ENCODE data around the gene DCLK1. TPM values are rescaled to one million over a fixed set of nuclear protein-coding genes. Genes with fewer than 3 reads are reported as not detected.

The DCLK1 gene
- total RNA-seq, 2 donors from 2014 or later = 2.6 to 8.6 TPM

DNA sequence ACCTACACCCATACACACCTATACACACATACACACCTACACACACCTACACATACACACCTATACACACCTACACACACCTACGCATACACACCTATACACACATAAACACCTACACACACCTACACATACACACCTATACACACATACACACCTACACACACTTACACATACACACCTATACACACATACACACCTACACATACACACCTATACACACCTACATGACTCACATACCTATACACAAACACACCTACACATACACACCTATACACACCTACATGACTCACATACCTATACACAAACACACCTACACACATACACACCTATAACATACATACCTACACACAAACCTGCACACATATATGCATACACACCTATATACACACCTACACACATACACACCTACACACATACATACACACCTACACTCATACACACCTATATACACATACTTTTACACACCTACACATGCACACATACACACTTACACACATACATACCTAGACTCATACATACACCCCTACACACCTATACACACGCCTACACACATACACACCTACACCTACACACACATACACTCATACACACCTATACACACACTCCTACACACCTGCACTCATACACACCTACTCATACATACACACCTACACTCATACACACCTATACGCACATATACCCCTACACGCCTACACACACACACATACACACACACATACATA lies 368.0 kb downstream of the DCLK1 start:
- no peaks in the 10 kb centered on the region for H3K9me3 ChIP-seq
- intact Hi-C loops (cut with DNase I) = no loop called here
- H3K4me3 ChIP-seq = no peak overlapping the region
- ATAC-seq = no peak
- WGBS, 2 donors = 72 to 82% methylated on average over 4 of the region's 4 CpGs
- TF ChIP-seq CTCF (IDR thresholded peaks at IDR 0.05) (no peak), POLR2A (IDR thresholded peaks at IDR 0.05) (no peak)
- H3K27me3 ChIP-seq = no peaks in the 10 kb centered on the region
- no peaks in the 10 kb centered on the region for H3K4me1 ChIP-seq
- no peaks in the 10 kb centered on the region for H3K36me3 ChIP-seq (replicated peaks in 1 of 2; ENCODE audit: insufficient read depth in 1 of 2, low read depth in 2 of 2)
- no peak overlapping the region for H3K27ac ChIP-seq
- no peak for DNase-seq

- no peak for ATAC-seq
- TF ChIP-seq CTCF (IDR thresholded peaks at IDR 0.05) = no peak
- no peak for TF ChIP-seq POLR2A (IDR thresholded peaks at IDR 0.05)
Measured at GRCh38 chr13:35761440-35762252, 369.5 kb downstream of the DCLK1 start.

DNA sequence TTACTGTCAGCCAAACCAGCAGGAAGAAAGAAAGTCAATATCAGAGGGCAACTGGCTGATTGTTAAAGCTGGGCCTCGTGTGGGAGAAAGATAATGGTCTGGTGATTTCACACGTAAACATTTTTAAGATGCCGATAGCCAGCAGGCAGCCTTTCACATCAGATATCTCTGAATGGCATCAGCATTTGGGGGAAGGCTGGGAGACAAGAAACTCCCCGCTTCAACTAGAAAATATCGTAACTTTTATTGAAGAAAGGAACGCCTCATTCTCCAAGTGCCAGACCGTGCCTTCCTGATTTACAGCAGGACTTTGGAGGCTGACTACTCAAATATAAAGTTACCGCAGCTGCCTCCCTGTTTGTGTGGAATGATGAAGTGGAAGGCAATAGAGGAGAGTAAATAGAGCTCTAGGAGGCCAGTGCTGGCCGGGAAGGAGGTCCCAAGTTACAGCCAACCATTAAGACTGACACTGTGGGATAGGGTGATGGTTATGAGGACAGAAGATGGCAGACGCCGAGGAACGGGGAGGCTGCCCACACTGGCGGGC lies 370.4 kb downstream of the DCLK1 start:
- Histone ChIP-seq H3K9me3 (no peaks in the 10 kb centered on the region), H3K4me3 (no peak overlapping the region), H3K4me1 (no peaks in the 10 kb centered on the region), H3K27ac (no peak overlapping the region), H3K36me3 (replicated peaks in 1 of 2; ENCODE audit: insufficient read depth in 1 of 2, low read depth in 2 of 2) (no peaks in the 10 kb centered on the region), H3K27me3 (no peaks in the 10 kb centered on the region)
- TF ChIP-seq POLR2A (IDR thresholded peaks at IDR 0.05) = no peak
- TF ChIP-seq CTCF (IDR thresholded peaks at IDR 0.05) = no peak
- no peak for ATAC-seq
- 20 to 28% methylated on average over 12 to 13 of the region's 13 CpGs for WGBS, 2 donors
- DNase-seq = no peak
- intact Hi-C loops (cut with DNase I) = no loop called here

More at GRCh38 chr13:35761440-35762252, 369.5 kb downstream of the DCLK1 start:
- 76 to 80% methylated on average over 2 of the region's 2 CpGs for WGBS, 2 donors
- DNase-seq = no peak
- H3K4me1 ChIP-seq = no peaks in the 10 kb centered on the region
- no peaks in the 10 kb centered on the region for H3K9me3 ChIP-seq
- no peak overlapping the region for H3K4me3 ChIP-seq
- intact Hi-C loops (cut with DNase I) = no loop called here
- H3K27ac ChIP-seq = no peak overlapping the region
- H3K27me3 ChIP-seq = no peaks in the 10 kb centered on the region
- H3K36me3 ChIP-seq (replicated peaks in 1 of 2; ENCODE audit: insufficient read depth in 1 of 2, low read depth in 2 of 2) = no peaks in the 10 kb centered on the region

- H3K4me3 ChIP-seq = no peak overlapping the region
- H3K4me1 ChIP-seq = no peaks in the 10 kb centered on the region
- TF ChIP-seq CTCF (IDR thresholded peaks at IDR 0.05) (no peak), POLR2A (IDR thresholded peaks at IDR 0.05) (no peak)
- no peaks in the 10 kb centered on the region for H3K27me3 ChIP-seq
- 47 to 68% methylated on average over 2 of the region's 2 CpGs for WGBS, 2 donors
- intact Hi-C loops (cut with DNase I) = no loop called here
- no peak for ATAC-seq
- no peaks in the 10 kb centered on the region for H3K9me3 ChIP-seq
- no peak overlapping the region for H3K27ac ChIP-seq
- H3K36me3 ChIP-seq (replicated peaks in 1 of 2; ENCODE audit: insufficient read depth in 1 of 2, low read depth in 2 of 2) = no peaks in the 10 kb centered on the region
- DNase-seq = no peak
Measured at GRCh38 chr13:35747594-35747993, 383.6 kb downstream of the DCLK1 start.

Data from body of pancreas (tissue), 4 donors.